GM23338 (cell line): ENCODE results near the gene SLC25A36. TPM values are rescaled to one million over a fixed set of nuclear protein-coding genes. Genes with fewer than 3 reads are reported as not detected.

Experiments
- ATAC-seq: fragments of 200-7000 bp; cut with Tn5 transposase; 3 replicates; pipeline ENCODE4 v1.9.1; 2020
- DNase-seq: peaks from one replicate; pipeline ENCODE4 v3.0.0-alpha.2; 2015; ENCODE audit warnings: low spot score
- H2AFZ ChIP-seq: fragments of 200-600 bp; sonication (generic); 2 replicates; pipeline ENCODE4 v1.8.0; 2016; ENCODE audit warnings: antibody characterized with exemption, mild to moderate bottlenecking, moderate library complexity
- H3F3A ChIP-seq: fragments of 200-600 bp; sonication (generic); replicated peaks from 2 replicates; pipeline ENCODE4 v1.8.0; 2017; ENCODE audit warnings: antibody characterized with exemption, mixed run types, low read depth
- H3K27ac ChIP-seq: fragments of 200-600 bp; sonication (generic); 2 replicates; pipeline ENCODE4 v1.6.1; 2016; ENCODE audit warnings: low read depth
- H3K27me3 ChIP-seq: fragments of 200-600 bp; sonication (generic); 2 replicates; pipeline ENCODE4 v1.8.0; 2016; ENCODE audit warnings: mild to moderate bottlenecking, mixed run types, moderate library complexity; ENCODE audit not compliant: insufficient read depth
- H3K36me3 ChIP-seq: fragments of 200-600 bp; sonication (generic); 2 replicates; pipeline ENCODE4 v1.8.0; 2016; ENCODE audit warnings: mild to moderate bottlenecking; ENCODE audit not compliant: insufficient read depth
- H3K4me1 ChIP-seq: fragments of 200-600 bp; sonication (generic); 2 replicates; pipeline ENCODE4 v1.8.0; 2016; ENCODE audit warnings: mild to moderate bottlenecking, moderate library complexity; ENCODE audit not compliant: insufficient read depth
- H3K4me2 ChIP-seq: fragments of 200-600 bp; sonication (generic); 2 replicates; pipeline ENCODE4 v1.7.1; 2017; ENCODE audit warnings: mixed run types
- H3K4me3 ChIP-seq: fragments of 200-600 bp; sonication (generic); 2 replicates; pipeline ENCODE4 v1.6.1; 2016; ENCODE audit warnings: mixed run types
- H3K79me2 ChIP-seq: fragments of 200-600 bp; sonication (generic); replicated peaks from 2 replicates; pipeline ENCODE4 v1.8.0; 2017; ENCODE audit warnings: mild to moderate bottlenecking; ENCODE audit not compliant: insufficient read depth
- H3K9me2 ChIP-seq: fragments of 200-600 bp; sonication (generic); 2 replicates; pipeline ENCODE4 v1.8.0; 2017; ENCODE audit not compliant: insufficient read depth
- H4K20me1 ChIP-seq: fragments of 200-600 bp; sonication (generic); replicated peaks from 2 replicates; pipeline ENCODE4 v1.8.0; 2017; ENCODE audit warnings: mild to moderate bottlenecking; ENCODE audit not compliant: insufficient read depth
- H3K27ac Mint-ChIP-seq: 2 replicates; pipeline ENCODE4 v1.8.0; 2020; ENCODE audit warnings: inconsistent platforms, mild to moderate bottlenecking, moderate library complexity, mixed read lengths
- H3K27me3 Mint-ChIP-seq: 3 replicates; pipeline ENCODE4 v1.8.0; 2022; ENCODE audit warnings: low read depth, mild to moderate bottlenecking, moderate library complexity, mixed read lengths, inconsistent platforms; ENCODE audit not compliant: insufficient read depth, poor library complexity
- H3K36me3 Mint-ChIP-seq: 3 replicates; pipeline ENCODE4 v1.8.0; 2021; ENCODE audit warnings: low read depth, mild to moderate bottlenecking, inconsistent platforms, moderate library complexity, mixed read lengths
- H3K4me1 Mint-ChIP-seq: 3 replicates; pipeline ENCODE4 v1.8.0; 2020; ENCODE audit warnings: mild to moderate bottlenecking, inconsistent platforms, mixed read lengths
- H3K4me3 Mint-ChIP-seq: 3 replicates; pipeline ENCODE4 v1.8.0; 2021; ENCODE audit warnings: moderate library complexity, mild to moderate bottlenecking, inconsistent platforms, mixed read lengths
- H3K9me3 Mint-ChIP-seq: 3 replicates; pipeline ENCODE4 v1.8.0; 2020; ENCODE audit warnings: moderate library complexity, mild to moderate bottlenecking, inconsistent platforms, mixed read lengths
- EZH2 ChIP-seq: fragments of 200-600 bp; sonication (generic); IDR thresholded peaks from one replicate; pipeline ENCODE4 v1.8.0; 2017; ENCODE audit warnings: antibody characterized with exemption, mild to moderate bottlenecking, low read depth; ENCODE audit not compliant: unreplicated experiment
- ZNF331 ChIP-seq: fragments of 250-450 bp; sonication (Bioruptor Pico); IDR thresholded peaks from 2 replicates; pipeline ENCODE4 v1.5.0; 2020; ENCODE audit warnings: low read depth, mild to moderate bottlenecking, moderate library complexity
- polyA plus RNA-seq: library from polyadenylated mRNA; unstranded; fragments of >200 nt; fragmentation: Nextera tagmentation; extraction: Ambion mirVana; gene quantifications from 2 replicates; pipeline ENCODE4 v1.2.1, GENCODE V29; 2016
- total RNA-seq: library from RNA; depleted of rRNA; stranded (reverse); fragments of >200 nt; shearing (Covaris generic); gene quantifications from 2 replicates; pipeline ENCODE4 v1.2.3, GENCODE V29; 2014
- TF ChIP-seq, protein P1 (sequence below), 2 experiments: fragments of 200-600 bp in 1 of 2; sonication (generic) in 1 of 2; conservative IDR thresholded peaks; 2 replicates each; pipeline versions ENCODE4 v1.5.1 to v1.6.1; 2016 to 2017; ENCODE audit warnings: antibody characterized with exemption in 2 of 2, low read depth in 2 of 2, mild to moderate bottlenecking in 2 of 2, moderate library complexity in 1 of 2
- TF ChIP-seq, protein P2 (sequence below): fragments of 250-450 bp; sonication (Bioruptor Pico); IDR thresholded peaks from 2 replicates; pipeline ENCODE4 v1.5.0; 2020; ENCODE audit warnings: mild to moderate bottlenecking, moderate library complexity

The SLC25A36 gene
- total and polyA plus RNA-seq, 2 experiments from 2014 or later: 113 to 123 TPM

DNA sequence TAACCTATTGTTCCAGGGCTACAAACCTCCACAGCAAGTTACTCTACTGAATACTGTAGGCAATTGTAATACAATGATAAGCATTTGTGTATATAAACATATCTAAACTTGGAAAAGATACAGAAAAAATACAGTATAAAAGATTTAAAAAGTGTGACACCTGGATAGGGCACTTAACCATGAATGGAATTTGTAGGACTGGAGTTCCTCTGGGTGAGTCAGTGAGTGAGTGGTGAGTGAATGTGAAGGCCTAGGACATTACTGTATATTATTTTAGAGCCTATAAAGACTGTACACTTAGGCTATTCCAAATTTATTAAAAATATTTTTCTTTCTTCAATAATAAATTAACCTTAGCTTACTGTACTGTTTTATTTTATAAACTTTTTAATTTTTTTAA, 38.4 kb upstream of the SLC25A36 start:
- Mint-ChIP-seq H3K27me3 (peaks cover 5% of the 10 kb centered on the region), H3K9me3 (no peaks in the 10 kb centered on the region), H3K36me3 (no peaks in the 10 kb centered on the region), H3K4me3 (no peak overlapping the region), H3K4me1 (no peaks in the 10 kb centered on the region), H3K27ac (no peak overlapping the region)
- no peaks in the 10 kb centered on the region for H4K20me1 ChIP-seq
- no peak overlapping the region for H2AFZ ChIP-seq
- no peaks in the 10 kb centered on the region for H3K79me2 ChIP-seq
- TF ChIP-seq EZH2 (no peak), ZNF331 (CRISPR knock-in tag) (no peak)
- TF ChIP-seq, protein P1, sequence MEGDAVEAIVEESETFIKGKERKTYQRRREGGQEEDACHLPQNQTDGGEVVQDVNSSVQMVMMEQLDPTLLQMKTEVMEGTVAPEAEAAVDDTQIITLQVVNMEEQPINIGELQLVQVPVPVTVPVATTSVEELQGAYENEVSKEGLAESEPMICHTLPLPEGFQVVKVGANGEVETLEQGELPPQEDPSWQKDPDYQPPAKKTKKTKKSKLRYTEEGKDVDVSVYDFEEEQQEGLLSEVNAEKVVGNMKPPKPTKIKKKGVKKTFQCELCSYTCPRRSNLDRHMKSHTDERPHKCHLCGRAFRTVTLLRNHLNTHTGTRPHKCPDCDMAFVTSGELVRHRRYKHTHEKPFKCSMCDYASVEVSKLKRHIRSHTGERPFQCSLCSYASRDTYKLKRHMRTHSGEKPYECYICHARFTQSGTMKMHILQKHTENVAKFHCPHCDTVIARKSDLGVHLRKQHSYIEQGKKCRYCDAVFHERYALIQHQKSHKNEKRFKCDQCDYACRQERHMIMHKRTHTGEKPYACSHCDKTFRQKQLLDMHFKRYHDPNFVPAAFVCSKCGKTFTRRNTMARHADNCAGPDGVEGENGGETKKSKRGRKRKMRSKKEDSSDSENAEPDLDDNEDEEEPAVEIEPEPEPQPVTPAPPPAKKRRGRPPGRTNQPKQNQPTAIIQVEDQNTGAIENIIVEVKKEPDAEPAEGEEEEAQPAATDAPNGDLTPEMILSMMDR (conservative IDR thresholded peaks at IDR 0.05; ENCODE audit: low read depth in 2 of 2): no peak
- TF ChIP-seq, protein P2, sequence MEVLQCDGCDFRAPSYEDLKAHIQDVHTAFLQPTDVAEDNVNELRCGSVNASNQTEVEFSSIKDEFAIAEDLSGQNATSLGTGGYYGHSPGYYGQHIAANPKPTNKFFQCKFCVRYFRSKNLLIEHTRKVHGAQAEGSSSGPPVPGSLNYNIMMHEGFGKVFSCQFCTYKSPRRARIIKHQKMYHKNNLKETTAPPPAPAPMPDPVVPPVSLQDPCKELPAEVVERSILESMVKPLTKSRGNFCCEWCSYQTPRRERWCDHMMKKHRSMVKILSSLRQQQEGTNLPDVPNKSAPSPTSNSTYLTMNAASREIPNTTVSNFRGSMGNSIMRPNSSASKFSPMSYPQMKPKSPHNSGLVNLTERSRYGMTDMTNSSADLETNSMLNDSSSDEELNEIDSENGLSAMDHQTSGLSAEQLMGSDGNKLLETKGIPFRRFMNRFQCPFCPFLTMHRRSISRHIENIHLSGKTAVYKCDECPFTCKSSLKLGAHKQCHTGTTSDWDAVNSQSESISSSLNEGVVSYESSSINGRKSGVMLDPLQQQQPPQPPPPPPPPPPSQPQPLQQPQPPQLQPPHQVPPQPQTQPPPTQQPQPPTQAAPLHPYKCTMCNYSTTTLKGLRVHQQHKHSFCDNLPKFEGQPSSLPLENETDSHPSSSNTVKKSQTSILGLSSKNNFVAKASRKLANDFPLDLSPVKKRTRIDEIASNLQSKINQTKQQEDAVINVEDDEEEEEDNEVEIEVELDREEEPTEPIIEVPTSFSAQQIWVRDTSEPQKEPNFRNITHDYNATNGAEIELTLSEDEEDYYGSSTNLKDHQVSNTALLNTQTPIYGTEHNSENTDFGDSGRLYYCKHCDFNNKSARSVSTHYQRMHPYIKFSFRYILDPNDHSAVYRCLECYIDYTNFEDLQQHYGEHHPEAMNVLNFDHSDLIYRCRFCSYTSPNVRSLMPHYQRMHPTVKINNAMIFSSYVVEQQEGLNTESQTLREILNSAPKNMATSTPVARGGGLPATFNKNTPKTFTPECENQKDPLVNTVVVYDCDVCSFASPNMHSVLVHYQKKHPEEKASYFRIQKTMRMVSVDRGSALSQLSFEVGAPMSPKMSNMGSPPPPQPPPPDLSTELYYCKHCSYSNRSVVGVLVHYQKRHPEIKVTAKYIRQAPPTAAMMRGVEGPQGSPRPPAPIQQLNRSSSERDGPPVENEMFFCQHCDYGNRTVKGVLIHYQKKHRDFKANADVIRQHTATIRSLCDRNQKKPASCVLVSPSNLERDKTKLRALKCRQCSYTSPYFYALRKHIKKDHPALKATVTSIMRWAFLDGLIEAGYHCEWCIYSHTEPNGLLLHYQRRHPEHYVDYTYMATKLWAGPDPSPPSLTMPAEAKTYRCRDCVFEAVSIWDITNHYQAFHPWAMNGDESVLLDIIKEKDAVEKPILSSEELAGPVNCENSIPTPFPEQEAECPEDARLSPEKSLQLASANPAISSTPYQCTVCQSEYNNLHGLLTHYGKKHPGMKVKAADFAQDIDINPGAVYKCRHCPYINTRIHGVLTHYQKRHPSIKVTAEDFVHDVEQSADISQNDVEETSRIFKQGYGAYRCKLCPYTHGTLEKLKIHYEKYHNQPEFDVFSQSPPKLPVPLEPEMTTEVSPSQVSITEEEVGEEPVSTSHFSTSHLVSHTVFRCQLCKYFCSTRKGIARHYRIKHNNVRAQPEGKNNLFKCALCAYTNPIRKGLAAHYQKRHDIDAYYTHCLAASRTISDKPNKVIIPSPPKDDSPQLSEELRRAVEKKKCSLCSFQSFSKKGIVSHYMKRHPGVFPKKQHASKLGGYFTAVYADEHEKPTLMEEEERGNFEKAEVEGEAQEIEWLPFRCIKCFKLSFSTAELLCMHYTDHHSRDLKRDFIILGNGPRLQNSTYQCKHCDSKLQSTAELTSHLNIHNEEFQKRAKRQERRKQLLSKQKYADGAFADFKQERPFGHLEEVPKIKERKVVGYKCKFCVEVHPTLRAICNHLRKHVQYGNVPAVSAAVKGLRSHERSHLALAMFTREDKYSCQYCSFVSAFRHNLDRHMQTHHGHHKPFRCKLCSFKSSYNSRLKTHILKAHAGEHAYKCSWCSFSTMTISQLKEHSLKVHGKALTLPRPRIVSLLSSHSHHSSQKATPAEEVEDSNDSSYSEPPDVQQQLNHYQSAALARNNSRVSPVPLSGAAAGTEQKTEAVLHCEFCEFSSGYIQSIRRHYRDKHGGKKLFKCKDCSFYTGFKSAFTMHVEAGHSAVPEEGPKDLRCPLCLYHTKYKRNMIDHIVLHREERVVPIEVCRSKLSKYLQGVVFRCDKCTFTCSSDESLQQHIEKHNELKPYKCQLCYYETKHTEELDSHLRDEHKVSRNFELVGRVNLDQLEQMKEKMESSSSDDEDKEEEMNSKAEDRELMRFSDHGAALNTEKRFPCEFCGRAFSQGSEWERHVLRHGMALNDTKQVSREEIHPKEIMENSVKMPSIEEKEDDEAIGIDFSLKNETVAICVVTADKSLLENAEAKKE (CRISPR knock-in tag): no peak
- H3F3A ChIP-seq: no peaks in the 10 kb centered on the region
- no peak overlapping the region for H3K27ac ChIP-seq
- DNase-seq: no peak
- H3K9me2 ChIP-seq: peaks cover 10% of the 10 kb centered on the region; the same call in 1 of the 2 replicates
- H3K4me1 ChIP-seq: no peaks in the 10 kb centered on the region
- H3K4me3 ChIP-seq: no peak overlapping the region
- H3K27me3 ChIP-seq: no peaks in the 10 kb centered on the region
- no peak overlapping the region for H3K4me2 ChIP-seq
- ATAC-seq: no peak
- no peaks in the 10 kb centered on the region for H3K36me3 ChIP-seq
